ENCODE data around the gene ZNF775. TPM values are rescaled to one million over a fixed set of nuclear protein-coding genes. Genes with fewer than 3 reads are reported as not detected.
A peak's percentile ranks its signal among the peaks of the same experiment; 100 is the strongest.

Gene ZNF775
- total RNA-seq, 1 donor from 2014 or later = 16.5 TPM

DNA sequence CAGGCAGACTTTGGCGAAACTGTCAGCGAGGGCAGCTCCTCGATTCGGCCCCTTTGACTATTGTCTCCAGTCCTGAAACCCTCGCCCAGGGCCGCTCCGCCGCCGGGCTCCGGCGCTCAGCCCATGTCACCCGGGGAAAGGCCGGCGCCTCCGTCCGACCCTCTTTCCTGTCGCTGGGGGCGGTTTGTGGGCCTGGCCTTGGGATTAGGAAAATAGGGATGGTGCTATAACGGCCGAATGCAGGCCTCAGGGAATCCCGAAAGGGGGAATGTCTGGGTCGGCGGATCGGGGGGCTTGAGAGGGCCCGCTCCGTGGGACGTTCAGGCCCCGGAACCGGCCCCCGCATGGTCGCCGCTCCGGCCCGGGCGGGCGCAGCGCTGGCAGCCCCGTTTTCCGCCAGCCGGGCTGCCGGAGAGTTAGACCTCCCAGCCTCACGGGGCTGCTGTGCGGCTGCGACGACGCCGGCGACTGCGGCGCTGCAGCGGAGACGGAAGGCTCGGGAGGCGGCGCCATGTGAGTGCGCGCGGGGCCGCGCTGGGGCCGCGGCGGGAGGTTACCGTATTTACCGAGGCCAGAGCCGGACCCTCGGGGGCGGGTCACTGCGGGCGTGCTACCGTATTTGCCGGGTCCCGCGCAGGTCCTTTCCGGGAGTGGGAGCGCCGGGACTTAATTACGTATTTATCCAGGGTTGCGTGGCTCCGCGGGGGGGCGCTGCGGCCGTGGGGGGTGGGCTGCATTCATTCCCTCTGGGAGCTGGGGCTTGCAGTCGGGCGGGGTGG is 25.9 kb downstream of the ZNF775 start:
- H3K4me1 Mint-ChIP-seq = peaks cover 71% of the 10 kb centered on the region
- H3K27ac Mint-ChIP-seq (ENCODE audit: unreplicated experiment) = peak overlapping the region; percentile 95
- peaks cover 3% of the 10 kb centered on the region for H3K36me3 Mint-ChIP-seq (ENCODE audit: low read depth)
- no peaks in the 10 kb centered on the region for H3K27me3 Mint-ChIP-seq (ENCODE audit: low read depth)
- H3K9me3 Mint-ChIP-seq = no peaks in the 10 kb centered on the region
- DNase-seq (ENCODE audit: low read depth, low spot score) = peak; percentile 88
- peak overlapping the region; percentile 96 for H3K4me3 Mint-ChIP-seq
- TF ChIP-seq, protein P1, sequence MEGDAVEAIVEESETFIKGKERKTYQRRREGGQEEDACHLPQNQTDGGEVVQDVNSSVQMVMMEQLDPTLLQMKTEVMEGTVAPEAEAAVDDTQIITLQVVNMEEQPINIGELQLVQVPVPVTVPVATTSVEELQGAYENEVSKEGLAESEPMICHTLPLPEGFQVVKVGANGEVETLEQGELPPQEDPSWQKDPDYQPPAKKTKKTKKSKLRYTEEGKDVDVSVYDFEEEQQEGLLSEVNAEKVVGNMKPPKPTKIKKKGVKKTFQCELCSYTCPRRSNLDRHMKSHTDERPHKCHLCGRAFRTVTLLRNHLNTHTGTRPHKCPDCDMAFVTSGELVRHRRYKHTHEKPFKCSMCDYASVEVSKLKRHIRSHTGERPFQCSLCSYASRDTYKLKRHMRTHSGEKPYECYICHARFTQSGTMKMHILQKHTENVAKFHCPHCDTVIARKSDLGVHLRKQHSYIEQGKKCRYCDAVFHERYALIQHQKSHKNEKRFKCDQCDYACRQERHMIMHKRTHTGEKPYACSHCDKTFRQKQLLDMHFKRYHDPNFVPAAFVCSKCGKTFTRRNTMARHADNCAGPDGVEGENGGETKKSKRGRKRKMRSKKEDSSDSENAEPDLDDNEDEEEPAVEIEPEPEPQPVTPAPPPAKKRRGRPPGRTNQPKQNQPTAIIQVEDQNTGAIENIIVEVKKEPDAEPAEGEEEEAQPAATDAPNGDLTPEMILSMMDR (conservative IDR thresholded peaks at IDR 0.05) = peak; percentile 11

- Mint-ChIP-seq H3K4me1 (peaks cover 66% of the 10 kb centered on the region), H3K27ac (ENCODE audit: unreplicated experiment) (peak overlapping the region; percentile 95), H3K4me3 (peak overlapping the region; percentile 96), H3K36me3 (ENCODE audit: low read depth) (peaks cover 3% of the 10 kb centered on the region), H3K9me3 (no peaks in the 10 kb centered on the region), H3K27me3 (ENCODE audit: low read depth) (no peaks in the 10 kb centered on the region)
- TF ChIP-seq, protein P1 (conservative IDR thresholded peaks at IDR 0.05) = no peak
- peak; percentile 34 for DNase-seq (ENCODE audit: low read depth, low spot score)
These were observed 26.6 kb downstream of the ZNF775 start for GRCh38 chr7:150405584-150406311.

- DNase-seq (ENCODE audit: low read depth, low spot score) = no peak
- H3K4me3 Mint-ChIP-seq = peak overlapping the region; percentile 96
- peaks cover 66% of the 10 kb centered on the region for H3K4me1 Mint-ChIP-seq
- peaks cover 3% of the 10 kb centered on the region for H3K36me3 Mint-ChIP-seq (ENCODE audit: low read depth)
- H3K27me3 Mint-ChIP-seq (ENCODE audit: low read depth) = no peaks in the 10 kb centered on the region
- no peaks in the 10 kb centered on the region for H3K9me3 Mint-ChIP-seq
- TF ChIP-seq, protein P1 (conservative IDR thresholded peaks at IDR 0.05) = no peak
- H3K27ac Mint-ChIP-seq (ENCODE audit: unreplicated experiment) = no peak overlapping the region
These were observed 27.1 kb downstream of the ZNF775 start for GRCh38 chr7:150406312-150406566.

GRCh38 chr7:150406567-150407421 is 27.7 kb downstream of the ZNF775 start:
- no peak for DNase-seq (ENCODE audit: low read depth, low spot score)
- Mint-ChIP-seq H3K27me3 (ENCODE audit: low read depth) (no peaks in the 10 kb centered on the region), H3K27ac (ENCODE audit: unreplicated experiment) (peak overlapping the region; percentile 91), H3K36me3 (ENCODE audit: low read depth) (peaks cover 3% of the 10 kb centered on the region), H3K4me1 (peaks cover 66% of the 10 kb centered on the region), H3K4me3 (peak overlapping the region; percentile 96), H3K9me3 (no peaks in the 10 kb centered on the region)
- TF ChIP-seq, protein P1 (conservative IDR thresholded peaks at IDR 0.05) = no peak

DNA sequence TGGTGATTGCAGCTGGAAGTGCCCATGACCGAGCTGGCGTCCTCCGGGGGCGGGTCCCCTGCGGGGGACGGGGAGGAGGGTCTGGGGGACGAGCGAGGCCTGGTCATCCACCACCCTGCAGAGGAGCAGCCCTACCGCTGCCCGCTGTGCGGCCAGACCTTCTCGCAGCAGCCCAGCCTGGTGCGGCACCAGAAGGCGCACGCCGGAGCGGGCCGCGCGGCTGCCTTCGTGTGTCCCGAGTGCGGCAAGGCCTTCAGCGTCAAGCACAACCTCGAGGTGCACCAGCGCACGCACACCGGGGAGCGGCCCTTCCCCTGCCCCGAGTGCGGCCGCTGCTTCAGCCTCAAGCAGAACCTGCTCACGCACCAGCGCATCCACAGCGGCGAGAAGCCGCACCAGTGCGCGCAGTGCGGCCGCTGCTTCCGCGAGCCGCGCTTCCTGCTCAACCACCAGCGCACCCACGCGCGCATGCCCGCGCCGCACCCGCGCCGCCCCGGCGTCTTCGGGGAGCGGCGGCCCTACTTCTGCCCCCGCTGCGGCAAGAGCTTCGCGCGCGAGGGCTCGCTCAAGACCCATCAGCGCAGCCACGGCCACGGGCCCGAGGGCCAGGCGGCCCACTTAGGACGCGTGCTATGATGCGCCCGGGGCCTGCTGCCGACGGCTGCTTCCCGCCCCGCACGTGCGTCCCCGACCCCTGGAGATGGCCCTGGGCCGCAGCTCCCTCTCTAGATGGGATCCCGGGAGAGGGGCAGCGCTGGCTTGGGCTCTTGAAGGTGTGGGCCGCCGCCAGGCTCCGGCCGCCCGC is 28.7 kb downstream of the ZNF775 start:
- no peak for DNase-seq (ENCODE audit: low read depth, low spot score)
- Mint-ChIP-seq H3K27ac (ENCODE audit: unreplicated experiment) (no peak overlapping the region), H3K27me3 (ENCODE audit: low read depth) (no peaks in the 10 kb centered on the region), H3K36me3 (ENCODE audit: low read depth) (peaks cover 3% of the 10 kb centered on the region), H3K4me1 (peaks cover 58% of the 10 kb centered on the region), H3K4me3 (no peak overlapping the region), H3K9me3 (no peaks in the 10 kb centered on the region)
- TF ChIP-seq, protein P1 (conservative IDR thresholded peaks at IDR 0.05) = no peak
